Epithelial cell of prostate (primary cell): ENCODE results near the gene FAM161B.
"Not testable (repeated sequence)": the region's sequence is repeated elsewhere in the genome, so short reads cannot be mapped to it uniquely, and the experiment has no call there.

ENCODE experiments used
- DNase-seq: peaks from one replicate; pipeline ENCODE4 v3.0.0-alpha.2; 2011; ENCODE audit warnings: low read depth, low spot score
- H3K27ac ChIP-seq: fragments of 450-650 bp; 2 replicates; pipeline ENCODE4 v1.5.1; 2017; ENCODE audit warnings: mild to moderate bottlenecking

FAM161B gene

GRCh38 chr14:73949752-73950734 is at the start of gene FAM161B, which contains the start of gene COQ6:
FAM161B (minus strand) TSS chr14:73950094; CDS start chr14:73950026, 68 bp downstream.
COQ6 (plus strand) TSS chr14:73950302; CDS start chr14:73950333, 31 bp downstream.
- peak; percentile 83 for DNase-seq
- H3K27ac ChIP-seq: peak within 1 kb of the TSS; percentile 66

- H3K27ac ChIP-seq: no peak overlapping the region
- DNase-seq: no peak
These were observed 48.8 kb upstream of the FAM161B start for GRCh38 chr14:73998726-73999125.

GRCh38 chr14:73997944-73998447 is 48.1 kb upstream of the FAM161B start:
- H3K27ac ChIP-seq: no peak overlapping the region
- no peak for DNase-seq

GRCh38 chr14:73997108-73997943 is 47.4 kb upstream of the FAM161B start:
- DNase-seq: no peak

GRCh38 chr14:73996731-73997107 is 46.8 kb upstream of the FAM161B start:
- DNase-seq: no peak
- H3K27ac ChIP-seq: no peak overlapping the region

More at GRCh38 chr14:73997108-73997943, 47.4 kb upstream of the FAM161B start:
- H3K27ac ChIP-seq: no peak overlapping the region

- no peak for DNase-seq
- no peak overlapping the region for H3K27ac ChIP-seq
These were observed 46.1 kb upstream of the FAM161B start for GRCh38 chr14:73995977-73996378.

GRCh38 chr14:73994926-73995325 is 45.0 kb upstream of the FAM161B start:
- not testable (repeated sequence) for H3K27ac ChIP-seq, DNase-seq

GRCh38 chr14:73991092-73991491 is 41.2 kb upstream of the FAM161B start:
- H3K27ac ChIP-seq: no peak overlapping the region
- no peak for DNase-seq

GRCh38 chr14:73988656-73989055 is 38.8 kb upstream of the FAM161B start:
- not testable (repeated sequence) for H3K27ac ChIP-seq, DNase-seq

- no peak for DNase-seq
- H3K27ac ChIP-seq: no peak overlapping the region
These were observed 38.2 kb upstream of the FAM161B start for GRCh38 chr14:73988065-73988464.

- no peak for DNase-seq
- no peak overlapping the region for H3K27ac ChIP-seq
These were observed 28.0 kb upstream of the FAM161B start for GRCh38 chr14:73977896-73978295.

GRCh38 chr14:73976125-73976524 is 26.2 kb upstream of the FAM161B start:
- H3K27ac ChIP-seq: no peak overlapping the region
- no peak for DNase-seq

- H3K27ac ChIP-seq: no peak overlapping the region
These were observed 23.6 kb upstream of the FAM161B start for GRCh38 chr14:73973497-73973896.

GRCh38 chr14:73968885-73969284 is 19.0 kb upstream of the FAM161B start:
- H3K27ac ChIP-seq: no peak overlapping the region

More at GRCh38 chr14:73973497-73973896, 23.6 kb upstream of the FAM161B start:
- no peak for DNase-seq

GRCh38 chr14:73965216-73965615 is 15.3 kb upstream of the FAM161B start:
- no peak overlapping the region for H3K27ac ChIP-seq
- DNase-seq: no peak

More at GRCh38 chr14:73968885-73969284, 19.0 kb upstream of the FAM161B start:
- no peak for DNase-seq

- no peak overlapping the region for H3K27ac ChIP-seq
These were observed 11.3 kb upstream of the FAM161B start for GRCh38 chr14:73961192-73961591.

GRCh38 chr14:73958591-73958990 is 8.7 kb upstream of the FAM161B start:
- no peak overlapping the region for H3K27ac ChIP-seq
- no peak for DNase-seq

More at GRCh38 chr14:73961192-73961591, 11.3 kb upstream of the FAM161B start:
- no peak for DNase-seq

GRCh38 chr14:73955674-73956073 is 5.8 kb upstream of the FAM161B start:
- no peak overlapping the region for H3K27ac ChIP-seq

GRCh38 chr14:73953731-73954130 is 3.8 kb upstream of the FAM161B start:
- no peak overlapping the region for H3K27ac ChIP-seq
- DNase-seq: no peak

More at GRCh38 chr14:73955674-73956073, 5.8 kb upstream of the FAM161B start:
- no peak for DNase-seq

- H3K27ac ChIP-seq: no peak overlapping the region
These were observed 4.7 kb downstream of the FAM161B start for GRCh38 chr14:73945159-73945670.

More at GRCh38 chr14:73945159-73945670, 4.7 kb downstream of the FAM161B start:
- DNase-seq: no peak
